GM12872 (cell line): ENCODE measurements around the gene ZNF747.

Experiments
- CTCF ChIP-seq: IDR thresholded peaks from 3 replicates; pipeline ENCODE4 v1.5.1; 2011; ENCODE audit warnings: low read depth, mild to moderate bottlenecking, low read length, moderate library complexity; ENCODE audit not compliant: insufficient read depth

The ZNF747 gene

GRCh38 chr16:30518552-30518951 lies 16.1 kb downstream of the ZNF747 start:
- no peak for TF ChIP-seq CTCF

DNA sequence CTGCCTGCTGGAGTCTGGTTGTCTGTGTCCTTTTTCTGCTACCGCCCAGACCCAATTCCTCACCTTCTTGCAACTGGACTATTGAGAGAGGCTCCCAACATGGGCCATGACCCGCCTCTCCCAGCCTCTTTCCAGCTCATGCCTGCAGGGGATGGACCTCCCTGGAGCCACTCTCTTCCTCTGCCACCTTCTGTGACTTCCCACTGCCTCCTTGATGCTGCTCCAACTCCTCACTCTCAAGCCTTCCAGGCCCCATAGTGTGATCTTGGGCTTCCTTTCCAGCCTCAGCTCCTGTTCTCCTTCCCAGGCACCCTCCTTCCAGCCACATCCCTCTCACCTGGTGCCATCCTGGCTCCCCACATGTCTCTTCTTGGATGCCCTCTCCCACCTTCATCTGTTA lies 19.4 kb downstream of the ZNF747 start:
- TF ChIP-seq CTCF = no peak

DNA sequence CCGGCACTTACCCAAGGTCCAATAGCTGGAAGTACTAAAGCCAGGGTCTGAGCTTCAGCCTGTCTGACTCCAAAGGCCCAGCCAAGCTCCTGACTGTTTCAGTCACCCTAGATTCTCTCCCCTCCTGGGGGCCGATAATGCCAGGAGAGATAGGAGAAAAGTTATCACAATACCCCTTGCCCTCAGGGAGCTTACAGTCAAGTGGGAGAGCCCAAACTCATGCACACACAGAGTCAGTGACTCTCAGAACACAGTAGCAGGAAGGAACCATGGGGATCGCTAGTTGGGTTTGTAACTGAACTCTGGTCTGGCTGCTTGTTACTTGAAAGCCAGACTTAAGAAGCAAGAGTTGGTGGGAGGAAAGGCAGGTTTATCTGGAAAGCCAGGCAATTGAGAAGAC lies 23.1 kb downstream of the ZNF747 start:
- TF ChIP-seq CTCF = no peak

DNA sequence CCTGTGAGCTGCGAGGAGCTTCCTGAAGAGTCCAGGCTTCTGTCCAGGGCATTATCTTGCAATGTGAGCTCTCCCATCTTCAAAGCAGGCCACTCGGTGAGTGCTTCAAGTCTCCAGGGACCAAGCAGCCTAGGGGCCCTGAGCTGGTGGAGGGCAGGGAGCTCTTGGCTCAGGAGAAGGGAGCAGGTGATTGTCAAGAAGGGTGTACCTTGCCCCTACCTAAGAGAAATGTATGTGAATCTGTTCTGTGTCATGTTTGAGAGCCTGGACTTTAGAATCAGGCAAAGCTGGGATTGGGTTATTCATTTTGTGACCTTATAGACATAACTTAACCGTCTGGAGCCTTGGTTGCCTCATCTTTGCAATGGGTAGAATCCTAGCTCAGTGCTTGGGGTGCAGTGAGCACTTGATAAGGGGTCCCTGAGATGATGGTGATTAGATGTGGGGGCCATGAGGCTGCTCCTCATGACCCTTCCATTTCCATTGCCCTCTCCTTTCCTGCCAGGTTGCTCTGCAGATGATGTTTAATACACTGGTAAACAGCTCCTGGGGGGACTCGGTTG lies 24.2 kb downstream of the ZNF747 start:
- no peak for TF ChIP-seq CTCF

- no peak for TF ChIP-seq CTCF
Observed at GRCh38 chr16:30509081-30509765, 25.4 kb downstream of the ZNF747 start.

GRCh38 chr16:30503403-30504296 lies 31.0 kb downstream of the ZNF747 start:
- TF ChIP-seq CTCF = no peak

DNA sequence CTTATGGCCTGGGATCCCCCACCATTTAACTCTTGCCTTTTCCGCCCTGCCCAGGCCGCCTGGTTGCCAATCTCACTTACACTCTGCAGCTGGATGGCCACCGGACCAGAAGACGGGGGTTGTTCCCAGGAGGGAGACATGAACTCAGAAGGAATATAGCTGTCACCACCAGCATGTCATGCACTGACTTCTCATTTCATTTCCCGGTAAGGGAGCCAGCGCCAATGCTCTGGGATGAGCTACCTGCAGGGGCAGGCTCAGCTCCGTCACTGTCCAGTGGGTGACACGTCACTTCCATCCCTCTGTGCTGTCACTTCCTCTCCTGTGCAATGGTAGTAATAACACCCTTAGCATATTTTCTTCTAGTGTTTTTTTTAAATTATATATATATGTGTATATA lies 35.4 kb downstream of the ZNF747 start:
- no peak for TF ChIP-seq CTCF
